Adrenal gland (tissue), 12 donors: ENCODE results near the gene KIRREL3. TPM values are rescaled to one million over a fixed set of nuclear protein-coding genes. Genes with fewer than 3 reads are reported as not detected.

Experiments
- DNase-seq, 7 donors: peaks; one replicate each; pipeline ENCODE4 v3.0.0-alpha.2; 2019 to 2020
- H3K27ac ChIP-seq, 5 donors: fragments of 200-600 bp; sonication (generic) in 4 of 5; 1 replicate in 3 of 5; 2 replicates in 2 of 5; pipeline versions ENCODE4 v1.5.1 to v1.8.0; 2016 to 2020; ENCODE audit warnings: mild to moderate bottlenecking in 1 of 5
- H3K27me3 ChIP-seq: fragments of 200-600 bp; 2 replicates; pipeline ENCODE4 v1.8.0; 2021
- H3K36me3 ChIP-seq, 2 donors: fragments of 200-600 bp; replicated peaks in 1 of 2; 1 replicate in 1 of 2; 2 replicates in 1 of 2; pipeline versions ENCODE4 v1.5.1 to v1.8.0; 2018 to 2022
- H3K4me1 ChIP-seq, 2 donors: fragments of 200-600 bp; replicated peaks in 1 of 2; 1 replicate in 1 of 2; 2 replicates in 1 of 2; pipeline versions ENCODE4 v1.5.1 to v1.8.0; 2018 to 2021
- H3K4me3 ChIP-seq, 4 donors: fragments of 200-600 bp; sonication (generic) in 3 of 4; one replicate each; pipeline ENCODE4 v1.5.1; 2016 to 2018
- H3K9me3 ChIP-seq, 3 donors: fragments of 200-600 bp; sonication (generic) in 1 of 3; replicated peaks in 1 of 3; 1 replicate in 2 of 3; 2 replicates in 1 of 3; pipeline versions ENCODE4 v1.5.1 to v1.8.0; 2016 to 2021
- POLR2A ChIP-seq, 2 donors: fragments of 450-650 bp; IDR thresholded peaks; one replicate each; pipeline ENCODE4 v1.6.1; 2017; ENCODE audit warnings: antibody characterized with exemption in 2 of 2, mild to moderate bottlenecking in 2 of 2, moderate library complexity in 1 of 2
- WGBS, 4 donors: extraction: QIAGEN DNeasy Blood & Tissue Kit in 2 of 4; methylation state at CpG; one replicate each; pipeline versions ENCODE4 v1.1.5 to v1.1.7; 2013 to 2017; 5-methylcytosine and 5-hydroxymethylcytosine counted together
- intact Hi-C, 2 donors: fragments of 100-400 bp; cut with DNase I; formaldehyde crosslinking; loops; one replicate each; pipeline versions ENCODE4 v1.14.1 to v1.15.0; 2022 to 2023
- polyA plus RNA-seq, 3 donors: library from polyadenylated mRNA; stranded (reverse); fragments of 200-250 nt in 2 of 3; fragments of 350-450 nt in 1 of 3; fragmentation: Illumina TruSeq in 1 of 3; extraction: RNeasy Lipid Tissue Mini Kit (QIAGEN cat#74804) in 1 of 3; gene quantifications; one replicate each; pipeline ENCODE4 v1.2.3, GENCODE V29; 2013 to 2014
- total RNA-seq, 9 donors: library from RNA; depleted of rRNA in 4 of 9; stranded (reverse); fragments of >200 nt in 4 of 9; fragments of 120-200 nt in 1 of 9; fragmentation: NEBNext Ultra II Directional in 1 of 9; extraction: Animal tissue kit (Norgen Biotek cat#: 25700) in 1 of 9; gene quantifications; one replicate each; pipeline versions ENCODE4 v1.1.0 to v1.2.4, GENCODE V29; 2013 to 2023
- TF ChIP-seq, protein P1 (sequence below), 6 experiments: fragments of 450-650 bp in 4 of 6; fragments of 200-600 bp in 2 of 6; sonication (generic) in 1 of 6; IDR thresholded peaks; 1 replicate in 5 of 6; 2 replicates in 1 of 6; pipeline versions ENCODE4 v1.5.1 to v1.8.0; 2016 to 2021; ENCODE audit warnings: antibody characterized with exemption in 6 of 6, mild to moderate bottlenecking in 2 of 6, moderate library complexity in 1 of 6
- donor health status: healthy with polysubstance abuse.
- donor health status: Bipolar disorder and iron deficiency.
- donor health status: DM: yes; HTN: yes; CAD: no.
- donor health status: DM: no; HTN: no; CAD: no.
- donor health status: DM: no; HTN: no; CAD: no.
- donor health status: DM: yes; HTN: yes; CAD: no.

KIRREL3 gene
- total and polyA plus RNA-seq, 12 donors = 0.07 to 4.1 (median 0.64) TPM; not detected in 1

DNA sequence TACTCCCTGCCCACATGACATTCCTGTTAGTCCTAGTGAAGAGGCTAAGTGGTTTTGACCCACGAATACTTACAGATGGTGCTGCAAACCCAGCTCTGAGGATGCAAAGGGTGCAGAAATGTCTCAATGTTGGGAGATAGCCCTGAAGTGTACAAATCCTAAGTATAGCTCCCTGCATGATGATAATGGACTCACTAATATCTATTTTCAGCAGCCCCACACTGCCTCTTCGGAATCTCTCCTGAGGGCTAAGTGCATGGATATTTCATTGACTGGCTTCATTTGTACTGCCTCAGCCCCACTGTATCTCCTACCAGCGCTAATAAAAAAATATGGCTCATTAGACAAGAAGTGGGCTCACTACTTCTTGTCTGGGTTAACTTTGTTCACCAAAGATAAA is 114.5 kb downstream of the KIRREL3 start:
- TF ChIP-seq, protein P1, sequence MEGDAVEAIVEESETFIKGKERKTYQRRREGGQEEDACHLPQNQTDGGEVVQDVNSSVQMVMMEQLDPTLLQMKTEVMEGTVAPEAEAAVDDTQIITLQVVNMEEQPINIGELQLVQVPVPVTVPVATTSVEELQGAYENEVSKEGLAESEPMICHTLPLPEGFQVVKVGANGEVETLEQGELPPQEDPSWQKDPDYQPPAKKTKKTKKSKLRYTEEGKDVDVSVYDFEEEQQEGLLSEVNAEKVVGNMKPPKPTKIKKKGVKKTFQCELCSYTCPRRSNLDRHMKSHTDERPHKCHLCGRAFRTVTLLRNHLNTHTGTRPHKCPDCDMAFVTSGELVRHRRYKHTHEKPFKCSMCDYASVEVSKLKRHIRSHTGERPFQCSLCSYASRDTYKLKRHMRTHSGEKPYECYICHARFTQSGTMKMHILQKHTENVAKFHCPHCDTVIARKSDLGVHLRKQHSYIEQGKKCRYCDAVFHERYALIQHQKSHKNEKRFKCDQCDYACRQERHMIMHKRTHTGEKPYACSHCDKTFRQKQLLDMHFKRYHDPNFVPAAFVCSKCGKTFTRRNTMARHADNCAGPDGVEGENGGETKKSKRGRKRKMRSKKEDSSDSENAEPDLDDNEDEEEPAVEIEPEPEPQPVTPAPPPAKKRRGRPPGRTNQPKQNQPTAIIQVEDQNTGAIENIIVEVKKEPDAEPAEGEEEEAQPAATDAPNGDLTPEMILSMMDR (IDR thresholded peaks at IDR 0.05) = no peak
- no peak for TF ChIP-seq POLR2A (IDR thresholded peaks at IDR 0.05)
- no peaks in the 10 kb centered on the region for H3K4me1 ChIP-seq
- no peaks in the 10 kb centered on the region for H3K27me3 ChIP-seq
- intact Hi-C loops = no loop called here
- H3K9me3 ChIP-seq = no peaks in the 10 kb centered on the region
- DNase-seq = no peak
- 79 to 91% (median 86%) methylated on average over 3 of the region's 3 CpGs for WGBS, 4 donors
- H3K4me3 ChIP-seq = no peak overlapping the region
- H3K36me3 ChIP-seq = no peaks in the 10 kb centered on the region
- H3K27ac ChIP-seq = no peak overlapping the region

DNA sequence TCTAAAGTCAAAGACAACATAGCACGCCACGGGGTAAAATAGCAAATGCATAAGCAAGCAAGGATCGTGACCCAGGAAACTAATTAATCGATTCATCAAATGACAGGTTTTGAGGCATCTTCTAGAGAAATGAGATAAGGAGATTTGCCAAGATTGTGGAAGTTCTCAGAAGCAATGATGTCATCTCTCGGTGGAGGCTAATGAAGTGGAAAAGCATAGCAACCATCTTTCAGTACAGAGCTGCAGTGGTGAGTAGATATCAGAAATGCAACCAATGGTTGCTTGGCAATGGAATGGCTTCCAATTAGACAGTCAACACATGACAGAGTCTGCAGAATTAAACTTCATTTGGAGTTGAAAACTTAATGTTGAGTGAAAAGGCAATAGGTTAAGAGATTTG is 116.0 kb downstream of the KIRREL3 start:
- intact Hi-C loops = no loop called here
- no peak for DNase-seq
- H3K4me1 ChIP-seq = no peaks in the 10 kb centered on the region
- H3K36me3 ChIP-seq = no peaks in the 10 kb centered on the region
- H3K27me3 ChIP-seq = no peaks in the 10 kb centered on the region
- no peak overlapping the region for H3K4me3 ChIP-seq
- WGBS, 4 donors = 55 to 84% (median 73%) methylated on average over 5 of the region's 5 CpGs
- H3K27ac ChIP-seq = no peak overlapping the region
- no peak for TF ChIP-seq POLR2A (IDR thresholded peaks at IDR 0.05)
- no peaks in the 10 kb centered on the region for H3K9me3 ChIP-seq

DNA sequence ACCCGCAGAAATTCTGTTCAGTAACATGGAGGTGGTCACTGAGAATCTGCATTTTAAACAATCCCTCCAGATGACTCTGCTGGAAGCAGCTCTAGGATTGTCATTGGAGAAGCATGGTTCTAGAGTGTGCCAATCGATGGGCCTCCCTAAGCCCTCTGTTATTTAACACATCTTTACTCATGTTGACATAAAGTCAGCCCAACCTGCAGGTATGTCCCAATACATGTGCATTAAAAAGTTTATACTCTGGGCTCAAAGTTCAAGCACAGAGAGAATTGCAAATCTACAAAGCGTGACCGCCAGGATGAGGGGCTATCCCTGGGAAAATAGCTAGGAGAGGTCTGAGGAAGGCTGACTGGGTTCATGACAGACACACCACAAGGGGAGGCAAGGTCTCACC is 116.4 kb downstream of the KIRREL3 start:
- no peak for DNase-seq
- H3K36me3 ChIP-seq = no peaks in the 10 kb centered on the region
- no peaks in the 10 kb centered on the region for H3K4me1 ChIP-seq
- H3K27ac ChIP-seq = no peak overlapping the region
- H3K4me3 ChIP-seq = no peak overlapping the region
- no peaks in the 10 kb centered on the region for H3K27me3 ChIP-seq
- WGBS, 4 donors = 65 to 83% (median 77%) methylated on average over 4 of the region's 4 CpGs
- no peaks in the 10 kb centered on the region for H3K9me3 ChIP-seq
- intact Hi-C loops = no loop called here
- TF ChIP-seq, protein P1 (IDR thresholded peaks at IDR 0.05) = no peak
- TF ChIP-seq POLR2A (IDR thresholded peaks at IDR 0.05) = no peak

DNA sequence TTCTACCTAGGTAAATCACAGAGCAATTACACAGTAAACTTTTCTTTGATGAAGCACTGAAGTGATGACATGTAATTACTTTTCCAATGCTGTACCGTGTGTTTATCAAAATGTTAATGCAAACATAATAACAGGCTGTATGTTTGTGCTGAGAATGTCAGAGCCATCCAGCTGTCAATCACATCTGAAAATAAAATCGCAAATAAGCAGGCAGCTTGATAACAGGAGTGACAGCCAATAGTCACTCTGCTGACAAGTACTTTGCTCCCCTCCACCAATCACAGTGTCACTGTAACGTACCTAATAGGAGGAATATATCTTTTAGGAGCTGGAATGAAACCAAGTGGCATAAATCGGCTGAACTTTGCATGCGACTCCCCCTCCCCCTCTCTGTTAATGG is 119.7 kb downstream of the KIRREL3 start:
- DNase-seq = no peak
- no peaks in the 10 kb centered on the region for H3K4me1 ChIP-seq
- 64 to 75% (median 70%) methylated on average over 5 of the region's 5 CpGs for WGBS, 4 donors
- H3K27ac ChIP-seq = no peak overlapping the region
- no peak for TF ChIP-seq POLR2A (IDR thresholded peaks at IDR 0.05)
- TF ChIP-seq, protein P1 (IDR thresholded peaks at IDR 0.05) = no peak
- no peaks in the 10 kb centered on the region for H3K27me3 ChIP-seq
- no peaks in the 10 kb centered on the region for H3K36me3 ChIP-seq
- no peak overlapping the region for H3K4me3 ChIP-seq
- intact Hi-C loops = no loop called here
- H3K9me3 ChIP-seq = no peaks in the 10 kb centered on the region

DNA sequence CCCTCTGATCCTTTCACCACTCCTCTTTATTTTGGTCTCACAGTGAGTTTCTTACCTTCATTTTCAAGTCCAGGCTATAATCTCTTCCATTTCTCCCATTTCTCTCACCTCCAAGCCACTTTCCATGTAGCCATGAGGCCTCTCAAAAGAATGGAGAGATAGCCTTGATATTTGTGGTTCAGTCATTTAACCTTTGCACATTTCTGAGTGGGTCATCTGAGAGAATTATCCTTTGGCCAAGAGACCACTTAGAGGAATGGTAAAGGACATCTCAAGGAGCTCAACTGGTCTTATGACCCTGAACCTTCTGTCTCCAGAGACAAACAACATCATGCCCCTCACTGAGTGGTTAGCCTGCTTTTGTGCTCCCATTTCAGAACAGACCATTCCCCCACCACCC is 121.1 kb downstream of the KIRREL3 start:
- intact Hi-C loops = no loop called here
- no peaks in the 10 kb centered on the region for H3K4me1 ChIP-seq
- H3K27me3 ChIP-seq = no peaks in the 10 kb centered on the region
- TF ChIP-seq POLR2A (IDR thresholded peaks at IDR 0.05) = no peak
- TF ChIP-seq, protein P1 (IDR thresholded peaks at IDR 0.05) = no peak
- no peak for DNase-seq
- no peak overlapping the region for H3K27ac ChIP-seq
- no peaks in the 10 kb centered on the region for H3K36me3 ChIP-seq
- H3K9me3 ChIP-seq = no peaks in the 10 kb centered on the region
- no peak overlapping the region for H3K4me3 ChIP-seq
